CD14-positive monocyte (primary cell): ENCODE measurements around the gene GAPT. TPM values are rescaled to one million over a fixed set of nuclear protein-coding genes. Genes with fewer than 3 reads are reported as not detected.

Experiments
- DNase-seq, 3 donors: peaks; one replicate each; pipeline ENCODE4 v3.0.0-alpha.2; 2011 to 2022
- H2AFZ ChIP-seq: 2 replicates; pipeline ENCODE4 v1.6.0; 2012; ENCODE audit warnings: mild to moderate bottlenecking, low read depth, low read length, inconsistent platforms; ENCODE audit not compliant: insufficient read depth, poor library complexity, severe bottlenecking
- H3K27ac ChIP-seq, 2 donors: 1 replicate in 1 of 2; 2 replicates in 1 of 2; pipeline ENCODE4 v1.5.1; 2012 to 2013; ENCODE audit warnings: low read length in 2 of 2, control low read depth in 1 of 2, inconsistent platforms in 1 of 2, low read depth in 1 of 2, mild to moderate bottlenecking in 1 of 2
- H3K27me3 ChIP-seq, 2 donors: one replicate each; pipeline versions ENCODE4 v1.6.0 to v1.6.1; 2011 to 2013; ENCODE audit warnings: low read length in 2 of 2; ENCODE audit not compliant: control insufficient read depth in 2 of 2, insufficient read depth in 2 of 2
- H3K36me3 ChIP-seq, 2 donors: replicated peaks in 1 of 2; 1 replicate in 1 of 2; 2 replicates in 1 of 2; pipeline versions ENCODE4 v1.5.1 to v1.6.1; 2012 to 2013; ENCODE audit warnings: low read length in 2 of 2, control low read depth in 1 of 2, inconsistent platforms in 1 of 2, mild to moderate bottlenecking in 1 of 2; ENCODE audit not compliant: insufficient read depth in 2 of 2, control insufficient read depth in 1 of 2
- H3K4me1 ChIP-seq, 2 donors: 1 replicate in 1 of 2; 2 replicates in 1 of 2; pipeline versions ENCODE4 v1.5.1 to v1.6.1; 2012 to 2013; ENCODE audit warnings: low read length in 2 of 2, control low read depth in 1 of 2, inconsistent platforms in 1 of 2, mild to moderate bottlenecking in 1 of 2, moderate library complexity in 1 of 2; ENCODE audit not compliant: insufficient read depth in 2 of 2, control insufficient read depth in 1 of 2
- H3K4me2 ChIP-seq: replicated peaks from 2 replicates; pipeline ENCODE3; 2012; ENCODE audit warnings: low read length, moderate library complexity, mild to moderate bottlenecking; ENCODE audit not compliant: poor library complexity, severe bottlenecking; ENCODE audit errors: extremely low read depth
- H3K4me3 ChIP-seq, 3 experiments: fragments of 200-600 bp in 1 of 3; sonication (generic) in 1 of 3; replicated peaks in 1 of 3; 1 replicate in 2 of 3; 2 replicates in 1 of 3; pipeline ENCODE4 v1.5.1; 2011 to 2013; ENCODE audit warnings: low read length in 3 of 3, mild to moderate bottlenecking in 3 of 3, control low read depth in 2 of 3, low read depth in 2 of 3, inconsistent platforms in 1 of 3, moderate library complexity in 1 of 3
- H3K79me2 ChIP-seq: 2 replicates; pipeline ENCODE4 v1.6.0; 2012; ENCODE audit warnings: mild to moderate bottlenecking, control low read depth, inconsistent platforms, low read length, moderate library complexity; ENCODE audit not compliant: insufficient read depth
- H3K9ac ChIP-seq: 2 replicates; pipeline ENCODE4 v1.6.0; 2017; ENCODE audit warnings: low read length, mild to moderate bottlenecking; ENCODE audit not compliant: insufficient read depth, poor library complexity, severe bottlenecking
- H3K9me3 ChIP-seq, 2 donors: replicated peaks in 1 of 2; 1 replicate in 1 of 2; 2 replicates in 1 of 2; pipeline versions ENCODE4 v1.5.1 to v1.6.1; 2012 to 2013; ENCODE audit warnings: low read length in 2 of 2, control low read depth in 1 of 2; ENCODE audit not compliant: control insufficient read depth in 1 of 2, insufficient read depth in 1 of 2
- H4K20me1 ChIP-seq: 2 replicates; pipeline ENCODE4 v1.6.0; 2012; ENCODE audit warnings: mild to moderate bottlenecking, low read length, control low read depth, moderate library complexity; ENCODE audit not compliant: insufficient read depth
- H3K27ac Mint-ChIP-seq, 7 donors: one replicate each; pipeline ENCODE4 v1.8.0; 2020; ENCODE audit warnings: mild to moderate bottlenecking in 7 of 7, mixed read lengths in 7 of 7, moderate library complexity in 6 of 7, inconsistent platforms in 2 of 7
- H3K27me3 Mint-ChIP-seq, 3 donors: one replicate each; pipeline ENCODE4 v1.8.0; 2021 to 2022; ENCODE audit warnings: low read depth in 3 of 3, mild to moderate bottlenecking in 3 of 3, mixed read lengths in 3 of 3, moderate library complexity in 3 of 3, inconsistent platforms in 1 of 3
- H3K36me3 Mint-ChIP-seq, 2 donors: one replicate each; pipeline ENCODE4 v1.8.0; 2020; ENCODE audit warnings: mixed read lengths in 2 of 2, inconsistent platforms in 1 of 2, mild to moderate bottlenecking in 1 of 2
- H3K4me1 Mint-ChIP-seq: one replicate; pipeline ENCODE4 v1.8.0; 2020; ENCODE audit warnings: mild to moderate bottlenecking, mixed read lengths
- H3K4me3 Mint-ChIP-seq, 2 donors: one replicate each; pipeline ENCODE4 v1.8.0; 2020; ENCODE audit warnings: mild to moderate bottlenecking in 2 of 2, mixed read lengths in 2 of 2, moderate library complexity in 1 of 2
- H3K9me3 Mint-ChIP-seq, 7 donors: one replicate each; pipeline ENCODE4 v1.8.0; 2020 to 2022; ENCODE audit warnings: mixed read lengths in 7 of 7, mild to moderate bottlenecking in 6 of 7, moderate library complexity in 6 of 7, inconsistent platforms in 2 of 7
- WGBS: methylation state at CpG from one replicate; pipeline ENCODE4 v1.1.5; 2013; ENCODE audit warnings: missing lambda C conversion rate; ENCODE audit not compliant: insufficient coverage; 5-methylcytosine and 5-hydroxymethylcytosine counted together
- intact Hi-C, 2 donors: fragments of 100-400 bp; cut with micrococcal nuclease; formaldehyde crosslinking; loops; one replicate each; pipeline versions ENCODE4 v1.15.0 to v1.15.1; 2023
- polyA plus RNA-seq, 3 donors: library from polyadenylated mRNA; depleted of rRNA in 1 of 3; unstranded in 2 of 3; stranded (reverse) in 1 of 3; fragments of 300-500 nt in 2 of 3; fragments of >200 nt in 1 of 3; fragmentation: Illumina TruSeq in 2 of 3; gene quantifications; 1 replicate in 2 of 3; 2 replicates in 1 of 3; pipeline ENCODE4 v1.2.3, GENCODE V29; 2012 to 2021
- TF ChIP-seq, protein P1 (sequence below): fragments of 200-600 bp; IDR thresholded peaks from one replicate; pipeline ENCODE4 v1.8.0; 2022; ENCODE audit warnings: antibody characterized with exemption, mild to moderate bottlenecking

The GAPT gene
- polyA plus RNA-seq, 3 donors, result 46.7 to 173 (median 103) TPM

DNA sequence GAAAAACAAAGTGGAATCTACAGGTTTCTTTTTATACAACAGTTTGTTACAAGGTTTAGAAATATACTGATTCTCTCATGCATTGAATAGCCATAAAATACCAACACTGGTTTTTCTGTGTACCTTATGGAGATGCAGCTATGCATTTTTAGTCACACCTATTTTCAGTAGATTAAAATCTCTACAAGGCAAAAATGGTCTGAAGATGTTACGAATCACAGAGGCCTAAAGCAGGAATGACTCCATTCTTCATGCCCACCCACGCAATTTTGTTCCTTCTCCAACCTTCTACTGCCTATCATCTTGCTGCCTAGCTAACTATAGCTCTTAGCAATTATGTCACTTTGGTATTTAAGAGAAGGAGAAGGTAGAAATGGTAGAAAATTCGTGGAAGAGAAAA is 41.2 kb upstream of the GAPT start:
- no peak overlapping the region for H3K4me3 Mint-ChIP-seq
- H4K20me1 ChIP-seq, result no peaks in the 10 kb centered on the region
- H3K4me3 ChIP-seq, result no peak overlapping the region
- no peak overlapping the region for H3K27ac Mint-ChIP-seq
- TF ChIP-seq, protein P1, sequence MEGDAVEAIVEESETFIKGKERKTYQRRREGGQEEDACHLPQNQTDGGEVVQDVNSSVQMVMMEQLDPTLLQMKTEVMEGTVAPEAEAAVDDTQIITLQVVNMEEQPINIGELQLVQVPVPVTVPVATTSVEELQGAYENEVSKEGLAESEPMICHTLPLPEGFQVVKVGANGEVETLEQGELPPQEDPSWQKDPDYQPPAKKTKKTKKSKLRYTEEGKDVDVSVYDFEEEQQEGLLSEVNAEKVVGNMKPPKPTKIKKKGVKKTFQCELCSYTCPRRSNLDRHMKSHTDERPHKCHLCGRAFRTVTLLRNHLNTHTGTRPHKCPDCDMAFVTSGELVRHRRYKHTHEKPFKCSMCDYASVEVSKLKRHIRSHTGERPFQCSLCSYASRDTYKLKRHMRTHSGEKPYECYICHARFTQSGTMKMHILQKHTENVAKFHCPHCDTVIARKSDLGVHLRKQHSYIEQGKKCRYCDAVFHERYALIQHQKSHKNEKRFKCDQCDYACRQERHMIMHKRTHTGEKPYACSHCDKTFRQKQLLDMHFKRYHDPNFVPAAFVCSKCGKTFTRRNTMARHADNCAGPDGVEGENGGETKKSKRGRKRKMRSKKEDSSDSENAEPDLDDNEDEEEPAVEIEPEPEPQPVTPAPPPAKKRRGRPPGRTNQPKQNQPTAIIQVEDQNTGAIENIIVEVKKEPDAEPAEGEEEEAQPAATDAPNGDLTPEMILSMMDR, result no peak
- H3K36me3 ChIP-seq, result peaks cover 0 to 9% of the 10 kb centered on the region in 2 donors
- intact Hi-C loops, result no loop called here
- H3K27ac ChIP-seq, result no peak overlapping the region
- H3K4me1 ChIP-seq, result peaks cover 0 to 11% of the 10 kb centered on the region in 2 donors
- no peak overlapping the region for H3K4me2 ChIP-seq
- peaks cover 2 to 10% (median 8%) of the 10 kb centered on the region in 7 donors for H3K9me3 Mint-ChIP-seq
- DNase-seq, result no peak
- H3K9me3 ChIP-seq, result peaks cover 0 to 11% of the 10 kb centered on the region in 2 donors
- no peaks in the 10 kb centered on the region for H3K27me3 ChIP-seq
- H3K79me2 ChIP-seq, result no peaks in the 10 kb centered on the region
- peaks cover 0 to 2% (median 2%) of the 10 kb centered on the region in 3 donors for H3K27me3 Mint-ChIP-seq
- WGBS, result no CpG with 5 or more reads among the region's 3 CpGs
- peaks cover 7% of the 10 kb centered on the region for H3K4me1 Mint-ChIP-seq
- no peak overlapping the region for H2AFZ ChIP-seq
- H3K36me3 Mint-ChIP-seq, result peaks cover 3 to 10% of the 10 kb centered on the region in 2 donors
- H3K9ac ChIP-seq, result no peak overlapping the region

DNA sequence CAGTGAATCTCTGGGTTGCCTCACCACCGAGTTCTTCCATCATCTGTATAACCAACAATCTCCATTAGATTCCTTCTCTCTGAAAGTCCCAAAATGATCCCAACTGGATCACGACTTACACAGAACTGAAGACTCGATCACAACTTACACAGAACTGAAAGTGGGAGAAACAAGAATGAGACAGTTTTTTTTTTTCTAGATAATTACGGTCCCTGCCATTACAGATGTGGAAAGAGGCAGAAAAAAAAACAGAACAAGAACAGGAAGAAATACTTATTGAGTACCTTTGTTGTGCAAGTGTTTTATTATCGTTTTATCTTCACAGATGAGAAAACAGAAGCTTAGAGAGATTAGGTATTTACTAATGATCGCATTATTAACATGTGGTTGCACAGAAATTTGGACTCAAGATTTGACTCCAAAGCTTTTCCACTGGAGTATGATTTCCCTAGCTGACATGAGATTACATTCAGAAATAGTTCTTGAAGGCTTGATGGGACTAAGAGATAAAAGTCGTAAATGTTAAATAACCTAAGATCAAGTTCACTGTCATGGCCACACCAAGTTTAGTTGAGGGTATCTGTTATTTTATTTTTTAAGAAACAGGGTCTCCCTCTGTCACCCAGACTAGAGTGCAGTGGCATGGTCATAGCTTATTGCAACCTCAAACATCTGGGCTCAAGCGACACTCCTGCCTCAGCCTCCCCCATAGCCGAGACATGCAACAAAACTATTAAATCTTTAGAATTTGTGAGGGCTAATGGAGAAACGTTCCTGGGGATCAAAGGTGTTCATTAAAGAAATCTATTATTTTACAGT is 40.2 kb upstream of the GAPT start:
- Mint-ChIP-seq H3K36me3 (peaks cover 9 to 15% of the 10 kb centered on the region in 2 donors), H3K9me3 (peaks cover 0 to 6% (median 4%) of the 10 kb centered on the region in 7 donors), H3K27me3 (peaks cover 0 to 2% (median 2%) of the 10 kb centered on the region in 3 donors), H3K4me1 (peaks cover 7% of the 10 kb centered on the region), H3K4me3 (peak overlapping the region; percentile 22 to 28), H3K27ac (peak overlapping the region in 3 of 7 donors; percentile 11 to 65 (median 19))
- Histone ChIP-seq H3K9ac (no peak overlapping the region), H2AFZ (no peak overlapping the region), H3K4me1 (peaks cover 0 to 11% of the 10 kb centered on the region in 2 donors), H3K27me3 (no peaks in the 10 kb centered on the region), H3K79me2 (no peaks in the 10 kb centered on the region), H3K4me2 (peak overlapping the region; percentile 35), H4K20me1 (no peaks in the 10 kb centered on the region), H3K27ac (no peak overlapping the region), H3K4me3 (no peak overlapping the region), H3K9me3 (peaks cover 0 to 3% of the 10 kb centered on the region in 2 donors), H3K36me3 (peaks cover 0 to 10% of the 10 kb centered on the region in 2 donors)
- no peak for DNase-seq
- intact Hi-C loops, result no loop called here
- 20% methylated on average over 1 of the region's 10 CpGs for WGBS
- TF ChIP-seq, protein P1, result no peak
